ENCODE results near the gene CAD.

- TF ChIP-seq CTCF (IDR thresholded peaks at IDR 0.05; ENCODE audit: insufficient read depth, low read depth, low read length) (no peak), EZH2 (IDR thresholded peaks at IDR 0.05; ENCODE audit: insufficient read depth, low read length) (no peak)
These were observed 21.8 kb downstream of the CAD start for GRCh38 chr2:27238976-27239375.

Measured in astrocyte (in vitro differentiated cells and primary cell).